Mucosa of descending colon (tissue), 3 donors: ENCODE data around the gene RNU11. TPM values are rescaled to one million over a fixed set of nuclear protein-coding genes. Genes with fewer than 3 reads are reported as not detected.
"Not testable (repeated sequence)": the region's sequence is repeated elsewhere in the genome, so short reads cannot be mapped to it uniquely, and the experiment has no call there.

Experiments
- ATAC-seq: fragments of 200-7000 bp; cut with Tn5 transposase; one replicate; pipeline ENCODE4 v1.9.1; 2020; ENCODE audit warnings: mild to moderate bottlenecking, moderate library complexity
- DNase-seq, 3 donors: peaks; one replicate each; pipeline ENCODE4 v3.0.0-alpha.2; 2020
- H3K36me3 ChIP-seq: fragments of 200-600 bp; one replicate; pipeline ENCODE4 v1.8.0; 2021; ENCODE audit warnings: low read depth, mild to moderate bottlenecking
- H3K4me1 ChIP-seq: fragments of 200-600 bp; one replicate; pipeline ENCODE4 v1.8.0; 2021; ENCODE audit warnings: low read depth, mild to moderate bottlenecking
- H3K4me3 ChIP-seq: fragments of 200-600 bp; one replicate; pipeline ENCODE4 v1.8.0; 2021; ENCODE audit warnings: mild to moderate bottlenecking
- H3K9me3 ChIP-seq: fragments of 200-600 bp; one replicate; pipeline ENCODE4 v1.8.0; 2021; ENCODE audit warnings: mild to moderate bottlenecking
- CTCF ChIP-seq: fragments of 200-600 bp; IDR thresholded peaks from one replicate; pipeline ENCODE4 v1.8.0; 2022; ENCODE audit warnings: antibody characterized with exemption, mild to moderate bottlenecking
- intact Hi-C, 2 donors: fragments of 100-400 bp; cut with DNase I in 1 of 2; cut with micrococcal nuclease in 1 of 2; formaldehyde crosslinking; loops; one replicate each; pipeline versions ENCODE4 v1.11.0 to v1.11.1; 2022; cut with DNase I, micrococcal nuclease
- total RNA-seq, 3 donors: library from RNA; stranded (reverse); fragmentation: NEBNext Ultra II Directional in 2 of 3; extraction: Animal tissue kit (Norgen Biotek cat#: 25700) in 2 of 3; gene quantifications; one replicate each; pipeline versions ENCODE4 v1.2.1 to v1.2.4, GENCODE V29; 2021 to 2023
- donor health status: DM: no; HTN: no; CAD: no; lungs with moderate emphysema.
- donor health status: DM: no; HTN: no; CAD: no.
- donor health status: DM: no; HTN: yes; CAD: no.

Gene RNU11
- total RNA-seq, 3 donors from 2014 or later, result not detected

- H3K4me1 ChIP-seq, H3K36me3 ChIP-seq, H3K9me3 ChIP-seq, H3K4me3 ChIP-seq, intact Hi-C loops: not testable (repeated sequence)
- peak; percentile 26 for ATAC-seq
- DNase-seq, result peak in 1 of 3 donors; percentile 35
These were observed 7.3 kb downstream of the RNU11 start for GRCh38 chr1:28655448-28656311.

GRCh38 chr1:28656335-28656734, 7.9 kb downstream of the RNU11 start:
- Histone ChIP-seq H3K4me3 (no peak overlapping the region), H3K4me1 (peaks cover 5% of the 10 kb centered on the region), H3K36me3 (no peaks in the 10 kb centered on the region), H3K9me3 (no peaks in the 10 kb centered on the region)
- intact Hi-C loops, result no loop called here
- DNase-seq (no peak), ATAC-seq (no peak)
- no peak for TF ChIP-seq CTCF

DNA sequence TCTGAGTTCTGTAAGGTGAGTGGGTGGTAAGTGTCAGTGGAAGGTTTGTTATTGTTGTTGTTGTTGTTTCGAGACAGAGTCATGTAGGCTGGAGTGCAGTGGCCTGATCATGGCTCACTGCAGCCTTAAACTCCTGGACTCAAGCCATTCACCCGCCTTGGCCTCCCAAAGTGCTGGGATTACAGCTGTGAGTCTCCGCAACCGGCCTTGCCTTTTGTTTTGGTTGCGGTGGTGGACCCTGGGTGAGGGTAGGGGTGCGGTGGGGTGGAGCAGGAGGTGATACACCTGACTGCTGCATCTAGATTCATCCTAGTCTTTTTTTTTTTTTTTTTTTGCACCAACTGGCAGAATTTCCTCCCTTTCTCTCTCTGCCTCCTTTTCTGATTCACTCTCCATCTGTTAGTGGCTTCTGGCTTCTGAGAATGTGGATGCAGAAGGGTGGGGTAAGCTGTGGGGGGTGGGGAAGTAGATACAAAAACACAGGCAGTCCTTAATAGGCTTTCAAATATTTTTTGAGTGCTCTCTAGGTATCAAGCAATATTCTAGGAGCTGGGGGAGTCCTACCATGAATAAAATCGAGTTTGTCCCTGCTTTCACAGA, 15.6 kb downstream of the RNU11 start:
- TF ChIP-seq CTCF, result no peak
- no peak for DNase-seq
- intact Hi-C loops, result no loop called here

DNA sequence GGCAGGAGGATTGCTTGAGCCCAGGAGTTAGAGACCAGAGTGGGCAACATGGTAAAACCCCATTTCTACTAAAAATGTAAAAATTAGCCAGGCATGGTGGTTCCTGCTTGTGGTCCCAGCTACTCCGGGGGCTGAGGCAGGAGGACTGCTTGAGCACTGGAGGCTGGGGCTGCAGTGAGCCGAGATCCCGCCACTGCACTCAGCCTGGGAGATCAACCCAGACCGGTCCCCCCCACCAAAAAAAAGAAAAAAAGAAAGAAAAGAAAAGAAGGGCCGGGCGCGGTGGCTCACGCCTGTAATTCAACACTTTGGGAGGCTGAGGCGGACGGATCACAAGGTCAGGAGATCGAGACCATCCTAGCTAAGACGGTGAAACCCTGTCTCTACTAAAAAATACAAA, 18.4 kb downstream of the RNU11 start:
- Histone ChIP-seq H3K4me3 (no peak overlapping the region), H3K4me1 (peaks cover 15% of the 10 kb centered on the region), H3K36me3 (no peaks in the 10 kb centered on the region), H3K9me3 (no peaks in the 10 kb centered on the region)
- TF ChIP-seq CTCF, result no peak
- DNase-seq, result no peak
- intact Hi-C loops, result no loop called here
- no peak for ATAC-seq

More for the DNA sequence above, 15.6 kb downstream of the RNU11 start:
- ATAC-seq, result no peak
- H3K9me3 ChIP-seq, result no peaks in the 10 kb centered on the region
- H3K36me3 ChIP-seq, result no peaks in the 10 kb centered on the region
- peaks cover 10% of the 10 kb centered on the region for H3K4me1 ChIP-seq
- no peak overlapping the region for H3K4me3 ChIP-seq

- peak; percentile 93 for ATAC-seq
- intact Hi-C loops, result no loop called here
- no peaks in the 10 kb centered on the region for H3K36me3 ChIP-seq
- peak; percentile 86 to 92 (median 91) for DNase-seq
- H3K4me1 ChIP-seq, result peaks cover 15% of the 10 kb centered on the region
- TF ChIP-seq CTCF, result no peak
- H3K9me3 ChIP-seq, result no peaks in the 10 kb centered on the region
- peak within 1 kb of the TSS; percentile 97 for H3K4me3 ChIP-seq
These were observed 20.0 kb downstream of the RNU11 start, which contains the start of gene GMEB1 for GRCh38 chr1:28668191-28668955. Gene GMEB1 (plus strand): TSS chr1:28668784. CDS start chr1:28683613, 14,829 bp downstream.
